Measurements from ENCODE around the gene LEFTY1.

The LEFTY1 gene

DNA sequence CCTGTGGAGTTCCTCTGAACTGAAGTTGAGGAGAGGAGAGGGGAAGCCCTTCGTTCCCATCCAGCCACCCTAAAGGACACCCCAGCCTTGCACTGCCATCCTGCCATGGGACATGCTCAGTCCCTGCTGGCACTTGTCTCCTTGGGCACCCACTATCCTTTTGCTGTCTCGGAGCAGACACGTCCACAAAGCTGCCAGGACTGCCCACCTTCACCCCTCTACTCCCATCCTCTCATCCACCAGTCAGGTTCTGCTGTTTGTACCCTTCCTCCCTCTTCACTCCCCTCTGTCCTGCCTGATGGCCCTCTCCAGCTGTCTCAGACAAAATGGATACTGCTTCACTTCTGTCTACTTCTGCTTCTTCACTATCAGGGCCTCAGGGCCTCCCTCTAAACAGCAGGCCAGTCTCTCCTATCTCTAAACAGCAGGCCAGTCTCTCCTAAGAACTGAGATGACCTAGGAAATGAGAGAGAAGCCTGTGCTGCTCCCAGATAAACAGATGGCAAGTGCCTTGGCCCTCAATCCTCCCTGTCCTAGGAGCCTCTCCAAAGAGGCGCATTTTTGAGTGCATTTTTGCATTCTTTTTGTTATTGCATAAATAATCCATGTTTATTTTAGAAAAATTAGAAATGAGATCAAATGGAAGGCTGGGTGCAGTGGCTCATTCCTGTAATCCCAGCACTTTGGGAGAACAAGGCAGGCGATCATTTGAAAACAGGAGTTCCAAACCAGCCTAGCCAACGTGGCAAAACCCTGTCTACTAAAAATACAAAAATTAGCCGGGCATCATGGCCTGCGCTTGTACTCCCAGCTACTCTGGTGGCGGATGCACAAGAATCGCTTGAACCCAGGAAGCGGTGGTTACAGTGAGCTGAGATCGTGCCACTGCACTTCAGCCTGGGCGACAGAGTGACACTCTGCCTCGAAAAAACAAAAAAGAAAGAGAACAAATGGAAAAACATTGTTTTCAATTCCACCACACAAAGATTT, 39.5 kb upstream of the LEFTY1 start:
- TF ChIP-seq, protein P1, sequence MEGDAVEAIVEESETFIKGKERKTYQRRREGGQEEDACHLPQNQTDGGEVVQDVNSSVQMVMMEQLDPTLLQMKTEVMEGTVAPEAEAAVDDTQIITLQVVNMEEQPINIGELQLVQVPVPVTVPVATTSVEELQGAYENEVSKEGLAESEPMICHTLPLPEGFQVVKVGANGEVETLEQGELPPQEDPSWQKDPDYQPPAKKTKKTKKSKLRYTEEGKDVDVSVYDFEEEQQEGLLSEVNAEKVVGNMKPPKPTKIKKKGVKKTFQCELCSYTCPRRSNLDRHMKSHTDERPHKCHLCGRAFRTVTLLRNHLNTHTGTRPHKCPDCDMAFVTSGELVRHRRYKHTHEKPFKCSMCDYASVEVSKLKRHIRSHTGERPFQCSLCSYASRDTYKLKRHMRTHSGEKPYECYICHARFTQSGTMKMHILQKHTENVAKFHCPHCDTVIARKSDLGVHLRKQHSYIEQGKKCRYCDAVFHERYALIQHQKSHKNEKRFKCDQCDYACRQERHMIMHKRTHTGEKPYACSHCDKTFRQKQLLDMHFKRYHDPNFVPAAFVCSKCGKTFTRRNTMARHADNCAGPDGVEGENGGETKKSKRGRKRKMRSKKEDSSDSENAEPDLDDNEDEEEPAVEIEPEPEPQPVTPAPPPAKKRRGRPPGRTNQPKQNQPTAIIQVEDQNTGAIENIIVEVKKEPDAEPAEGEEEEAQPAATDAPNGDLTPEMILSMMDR (IDR thresholded peaks at IDR 0.05; ENCODE audit: borderline replicate concordance, extremely low read depth, low read length, poor library complexity, severe bottlenecking) = no peak
- Histone ChIP-seq H3K4me1 (ENCODE audit: insufficient read depth, low read length) (peaks cover 9% of the 10 kb centered on the region), H3K9ac (ENCODE audit: low read depth, low read length) (no peak overlapping the region), H3K9me3 (ENCODE audit: insufficient read depth, low read length, severe bottlenecking) (no peaks in the 10 kb centered on the region), H2AFZ (ENCODE audit: low read depth, low read length) (peak overlapping the region; percentile 64), H3K27me3 (ENCODE audit: insufficient read depth, low read length, poor library complexity) (no peaks in the 10 kb centered on the region), H3K4me2 (ENCODE audit: insufficient read depth, low read length) (no peak overlapping the region), H3K4me3 (ENCODE audit: low read depth in 1 of 2, low read length in 2 of 2) (no peak overlapping the region), H3K79me2 (ENCODE audit: insufficient read depth, low read length) (peaks cover 9% of the 10 kb centered on the region), H3K36me3 (ENCODE audit: insufficient read depth, low read length) (no peaks in the 10 kb centered on the region; the same call in 1 of the 2 replicates), H3K27ac (ENCODE audit: low read length) (no peak overlapping the region), H4K20me1 (ENCODE audit: insufficient read depth, low read length) (no peaks in the 10 kb centered on the region)
- ATAC-seq (ENCODE audit: insufficient read depth, low read depth) (no peak), DNase-seq (no peak)

GRCh38 chr1:225926551-225927113, 37.7 kb upstream of the LEFTY1 start:
- no peak for ATAC-seq (ENCODE audit: insufficient read depth, low read depth)
- Histone ChIP-seq H3K36me3 (ENCODE audit: insufficient read depth, low read length) (peaks cover 13% of the 10 kb centered on the region), H3K9me3 (ENCODE audit: insufficient read depth, low read length, severe bottlenecking) (no peaks in the 10 kb centered on the region), H2AFZ (ENCODE audit: low read depth, low read length) (peak overlapping the region; percentile 23), H3K27ac (ENCODE audit: low read length) (no peak overlapping the region), H3K9ac (ENCODE audit: low read depth, low read length) (no peak overlapping the region), H3K4me2 (ENCODE audit: insufficient read depth, low read length) (no peak overlapping the region), H3K4me1 (ENCODE audit: insufficient read depth, low read length) (peaks cover 27% of the 10 kb centered on the region), H3K27me3 (ENCODE audit: insufficient read depth, low read length, poor library complexity) (no peaks in the 10 kb centered on the region), H3K79me2 (ENCODE audit: insufficient read depth, low read length) (peaks cover 28% of the 10 kb centered on the region), H4K20me1 (ENCODE audit: insufficient read depth, low read length) (peaks cover 12% of the 10 kb centered on the region), H3K4me3 (ENCODE audit: low read depth in 1 of 2, low read length in 2 of 2) (no peak overlapping the region)
- TF ChIP-seq, protein P1 (IDR thresholded peaks at IDR 0.05; ENCODE audit: borderline replicate concordance, extremely low read depth, low read length, poor library complexity, severe bottlenecking) = no peak
- TF ChIP-seq EZH2 (IDR thresholded peaks at IDR 0.05; ENCODE audit: borderline replicate concordance, low read depth, low read length, severe bottlenecking) = no peak
- DNase-seq = no peak

DNA sequence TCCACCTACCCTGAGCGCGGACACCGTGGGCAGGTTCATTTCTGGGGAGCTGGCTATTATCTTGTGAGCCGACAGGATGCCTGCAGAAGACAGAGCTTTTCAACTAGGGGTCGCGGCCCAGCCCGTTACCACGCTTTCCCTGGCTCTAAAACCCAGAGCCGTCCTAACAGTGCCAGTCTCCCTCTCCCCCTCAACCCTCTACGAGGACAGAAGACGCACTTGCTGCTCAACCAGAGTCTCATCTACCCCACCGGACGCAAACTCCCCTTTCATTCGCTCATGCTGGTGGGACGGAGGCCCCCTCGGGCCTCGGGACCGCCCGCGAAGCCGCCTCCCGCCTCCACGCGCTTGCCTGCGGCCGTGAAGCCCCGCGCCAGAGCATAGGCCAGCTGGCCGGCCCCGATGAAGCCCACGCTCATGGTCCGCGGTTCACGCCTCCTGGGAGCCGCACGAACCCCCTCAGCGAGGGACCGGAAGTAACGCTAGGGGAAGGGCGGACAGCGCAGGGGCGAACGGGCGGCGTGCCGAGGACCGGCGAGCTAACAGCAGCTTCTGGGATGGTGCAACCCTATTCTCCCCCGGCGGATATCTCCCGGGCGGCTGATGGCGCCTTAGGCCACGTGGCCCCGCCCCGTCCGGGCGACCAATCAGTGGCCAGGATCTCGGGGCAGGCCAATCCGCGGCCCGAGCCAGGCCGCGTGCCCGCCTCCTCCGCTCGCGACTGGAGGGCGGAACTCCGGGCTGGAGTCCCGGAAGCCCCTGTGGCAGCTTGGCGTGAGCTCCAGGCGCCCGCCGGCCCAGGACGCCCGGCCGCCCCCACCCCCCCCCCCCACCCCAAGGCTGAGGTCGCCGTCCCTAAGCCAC, 35.0 kb upstream of the LEFTY1 start, which contains the start of gene PYCR2:
TSS of gene PYCR2 (minus strand) at position 559 of the 864 bp plus-strand sequence. CDS start at position 419, 140 bp downstream.
- H2AFZ ChIP-seq (ENCODE audit: low read depth, low read length) = peak within 1 kb of the TSS; percentile 95
- H3K79me2 ChIP-seq (ENCODE audit: insufficient read depth, low read length) = peaks cover 36% of the 10 kb centered on the region
- no peaks in the 10 kb centered on the region for H3K9me3 ChIP-seq (ENCODE audit: insufficient read depth, low read length, severe bottlenecking)
- peaks cover 53% of the 10 kb centered on the region for H3K4me1 ChIP-seq (ENCODE audit: insufficient read depth, low read length)
- peak; percentile 96 for DNase-seq
- H3K9ac ChIP-seq (ENCODE audit: low read depth, low read length) = peak within 1 kb of the TSS; percentile 100
- ATAC-seq (ENCODE audit: insufficient read depth, low read depth) = peak; percentile 92
- no peaks in the 10 kb centered on the region for H3K27me3 ChIP-seq (ENCODE audit: insufficient read depth, low read length, poor library complexity)
- no peak for TF ChIP-seq EZH2 (IDR thresholded peaks at IDR 0.05; ENCODE audit: borderline replicate concordance, low read depth, low read length, severe bottlenecking)
- TF ChIP-seq, protein P1 (IDR thresholded peaks at IDR 0.05; ENCODE audit: borderline replicate concordance, extremely low read depth, low read length, poor library complexity, severe bottlenecking) = peak; percentile 11
- peak within 1 kb of the TSS; percentile 94 for H3K4me2 ChIP-seq (ENCODE audit: insufficient read depth, low read length)
- H3K36me3 ChIP-seq (ENCODE audit: insufficient read depth, low read length) = peaks cover 35% of the 10 kb centered on the region
- peak within 1 kb of the TSS; percentile 96 for H3K27ac ChIP-seq (ENCODE audit: low read length)
- peak within 1 kb of the TSS; percentile 96 to 99 for H3K4me3 ChIP-seq (ENCODE audit: low read depth in 1 of 2, low read length in 2 of 2)
- H4K20me1 ChIP-seq (ENCODE audit: insufficient read depth, low read length) = peaks cover 20% of the 10 kb centered on the region

All from DND-41 (cell line).